GM12878 (cell line): ENCODE data around the gene CD2AP. TPM values are rescaled to one million over a fixed set of nuclear protein-coding genes. Genes with fewer than 3 reads are reported as not detected.

Experiments
- ATAC-seq: fragments of 200-7000 bp; cut with Tn5 transposase; 3 replicates; pipeline ENCODE4 v1.9.1; 2020; ENCODE audit warnings: mild to moderate bottlenecking, moderate library complexity
- BruUV-seq: library from RNA; stranded (reverse); fragments of 400-500 nt; replicated peaks from 2 replicates; lab custom pipeline; 2021; lab: Mats Ljungman, UMichigan
- CTCF ChIA-PET: fragments of 300-600 bp; sonication (Branson Sonifier 250); formaldehyde crosslinking; extraction: SDS; loops from one replicate; lab custom pipeline; 2021; ENCODE audit warnings: inconsistent platforms; lab: Yijun Ruan, JAX
- POLR2A ChIA-PET: fragments of 350-600 bp; formaldehyde crosslinking; extraction: SDS; loops from one replicate; lab custom pipeline; 2021; ENCODE audit warnings: inconsistent platforms; lab: Charles Lee
- RAD21 ChIA-PET: fragments of 300-600 bp; sonication (Branson Sonifier 250); formaldehyde crosslinking; loops from one replicate; lab custom pipeline; 2023; ENCODE audit warnings: antibody characterized with exemption; ENCODE audit not compliant: unreplicated experiment; lab: Charles Lee
- SMC1A ChIA-PET: fragments of 300-600 bp; sonication (Branson Sonifier 250); formaldehyde crosslinking; loops from one replicate; lab custom pipeline; 2023; ENCODE audit not compliant: unreplicated experiment, uncharacterized antibody; lab: Charles Lee
- DNase-seq: peaks from one replicate; pipeline ENCODE4 v3.0.0-alpha.2; 2011; ENCODE audit warnings: low read depth, low spot score
- FAIRE-seq: peaks from 3 replicates; lab custom pipeline; 2011; peaks lifted over from hg19 to GRCh38; lab: Jason Lieb, UNC
- H2AFZ ChIP-seq: 2 replicates; pipeline ENCODE4 v1.6.0; 2011; ENCODE audit warnings: low read depth, low read length, control low read depth; ENCODE audit not compliant: control insufficient read depth
- H3K27ac ChIP-seq: 2 replicates; pipeline ENCODE4 v1.5.1; 2011; ENCODE audit warnings: control low read depth; ENCODE audit not compliant: control insufficient read depth, insufficient read depth
- H3K27me3 ChIP-seq, 2 experiments: replicated peaks in 1 of 2; 2 replicates each; pipeline versions ENCODE4 v1.6.0 to v1.6.1; 2011; ENCODE audit warnings: low read length in 1 of 2; ENCODE audit not compliant: control insufficient read depth in 2 of 2, insufficient read depth in 2 of 2
- H3K36me3 ChIP-seq, 2 experiments: 2 replicates each; pipeline ENCODE4 v1.5.1; 2011; ENCODE audit warnings: low read length in 1 of 2; ENCODE audit not compliant: control insufficient read depth in 2 of 2, insufficient read depth in 2 of 2
- H3K4me1 ChIP-seq: 2 replicates; pipeline ENCODE4 v1.6.1; 2011; ENCODE audit warnings: mild to moderate bottlenecking, low read length, moderate library complexity, mixed read lengths; ENCODE audit not compliant: control insufficient read depth, insufficient read depth
- H3K4me2 ChIP-seq: 2 replicates; pipeline ENCODE4 v1.6.0; 2011; ENCODE audit warnings: control low read depth; ENCODE audit not compliant: control insufficient read depth, insufficient read depth
- H3K4me3 ChIP-seq: fragments of 200-600 bp; sonication (generic); 2 replicates; pipeline ENCODE4 v1.5.1; 2016
- H3K79me2 ChIP-seq: 2 replicates; pipeline ENCODE4 v1.6.0; 2011; ENCODE audit warnings: low read length; ENCODE audit not compliant: control insufficient read depth, insufficient read depth
- H3K9ac ChIP-seq: 2 replicates; pipeline ENCODE4 v1.8.0; 2011; ENCODE audit warnings: low read length, control low read depth, mixed read lengths; ENCODE audit not compliant: control insufficient read depth, insufficient read depth
- H3K9me3 ChIP-seq: replicated peaks from 3 replicates; pipeline ENCODE4 v1.5.1; 2011; ENCODE audit warnings: mild to moderate bottlenecking, low read length; ENCODE audit not compliant: control insufficient read depth, insufficient read depth
- H4K20me1 ChIP-seq: 2 replicates; pipeline ENCODE4 v1.6.0; 2011; ENCODE audit not compliant: control insufficient read depth, insufficient read depth
- ASH2L ChIP-seq: fragments of 300-600, 200-600 bp; sonication (generic); IDR thresholded peaks from 2 replicates; pipeline ENCODE4 v1.6.1; 2017; ENCODE audit warnings: low read depth, mild to moderate bottlenecking, borderline replicate concordance
- BMI1 ChIP-seq: fragments of 450-650 bp; IDR thresholded peaks from 2 replicates; pipeline ENCODE4 v1.6.1; 2016; ENCODE audit warnings: mild to moderate bottlenecking, moderate library complexity, borderline replicate concordance
- CBX3 ChIP-seq: fragments of 200-600 bp; sonication (generic); IDR thresholded peaks from 2 replicates; pipeline ENCODE4 v1.6.1; 2016; ENCODE audit warnings: low read depth, borderline replicate concordance
- CREB1 ChIP-seq: IDR thresholded peaks from 2 replicates; pipeline ENCODE4 v1.6.1; 2012; ENCODE audit warnings: low read depth, mild to moderate bottlenecking, inconsistent platforms
- ELK1 ChIP-seq: IDR thresholded peaks from 2 replicates; pipeline ENCODE4 v1.6.1; 2012; ENCODE audit warnings: low read depth, low read length, improper control_type of control experiment
- ESRRA ChIP-seq: IDR thresholded peaks from 2 replicates; pipeline ENCODE4 v1.6.1; 2012; ENCODE audit warnings: mild to moderate bottlenecking, low read length, improper control_type of control experiment
- GATAD2B ChIP-seq: fragments of 450-650 bp; conservative IDR thresholded peaks from 2 replicates; pipeline ENCODE4 v1.6.1; 2017; ENCODE audit warnings: low read depth, mild to moderate bottlenecking, moderate library complexity
- HDAC2 ChIP-seq: fragments of 200-600 bp; sonication (generic); IDR thresholded peaks from 2 replicates; pipeline ENCODE4 v1.6.1; 2017
- KDM1A ChIP-seq: fragments of 200-600 bp; sonication (generic); IDR thresholded peaks from 2 replicates; pipeline ENCODE4 v1.6.1; 2016; ENCODE audit warnings: borderline replicate concordance
- MEF2A ChIP-seq: IDR thresholded peaks from 2 replicates; pipeline ENCODE4 v1.6.1; 2011; ENCODE audit warnings: low read depth, mild to moderate bottlenecking, low read length, moderate library complexity; ENCODE audit not compliant: insufficient read depth
- MTA3 ChIP-seq: IDR thresholded peaks from 2 replicates; pipeline ENCODE4 v1.6.1; 2012; ENCODE audit warnings: low read length, inconsistent platforms, borderline replicate concordance
- NKRF ChIP-seq: fragments of 450-650 bp; conservative IDR thresholded peaks from 2 replicates; pipeline ENCODE4 v1.6.1; 2017; ENCODE audit warnings: mild to moderate bottlenecking, moderate library complexity
- NR2C1 ChIP-seq: fragments of 450-650 bp; IDR thresholded peaks from 2 replicates; pipeline ENCODE4 v1.6.1; 2017; ENCODE audit warnings: antibody characterized with exemption, mild to moderate bottlenecking, moderate library complexity
- NR2C2 ChIP-seq: IDR thresholded peaks from 2 replicates; pipeline ENCODE4 v1.6.1; 2011; ENCODE audit warnings: borderline replicate concordance, low read depth; ENCODE audit not compliant: control insufficient read depth, insufficient read length
- SMARCA5 ChIP-seq: fragments of 450-650 bp; IDR thresholded peaks from 2 replicates; pipeline ENCODE4 v1.6.1; 2017; ENCODE audit warnings: mild to moderate bottlenecking
- STAT1 ChIP-seq: fragments of 450-650 bp; conservative IDR thresholded peaks from 2 replicates; pipeline ENCODE4 v1.6.1; 2014; ENCODE audit warnings: antibody characterized with exemption, mild to moderate bottlenecking
- WRNIP1 ChIP-seq: IDR thresholded peaks from 2 replicates; pipeline ENCODE4 v1.6.1; 2011; ENCODE audit warnings: low read depth, low read length, improper control_type of control experiment, borderline replicate concordance
- ZBTB11 ChIP-seq: fragments of 450-650 bp; formaldehyde crosslinking; IDR thresholded peaks from 2 replicates; pipeline ENCODE4 v1.5.0; 2022; ENCODE audit warnings: mild to moderate bottlenecking, missing genetic modification characterization
- WGBS: methylation state at CpG from one replicate; pipeline ENCODE4 v1.1.6; 2016; ENCODE audit warnings: low lambda C conversion rate; ENCODE audit not compliant: insufficient replicate concordance, insufficient coverage; ENCODE audit errors: missing lambda C conversion rate; 5-methylcytosine and 5-hydroxymethylcytosine counted together
- in situ Hi-C: fragments of 300-500 bp; cut with MboI; formaldehyde crosslinking; loops from 9 replicates; pipeline ENCODE4 v1.14.3; 2018; ENCODE audit warnings: mixed read lengths
- intact Hi-C: fragments of 100-400 bp; cut with micrococcal nuclease; formaldehyde crosslinking; loops from one replicate; pipeline ENCODE4 v1.14.2; 2022; ENCODE audit not compliant: unreplicated experiment
- polyA plus RNA-seq, 11 experiments: library from polyadenylated mRNA; depleted of rRNA in 4 of 11; unstranded in 6 of 11; stranded (reverse) in 5 of 11; fragments of >200 nt; fragmentation: Nextera tagmentation in 4 of 11; fragmentation: Illumina TruSeq in 1 of 11; extraction: Ambion mirVana in 4 of 11; extraction: Trizol in 1 of 11; gene quantifications; 1 replicate in 1 of 11; 2 replicates in 10 of 11; pipeline versions ENCODE4 v1.2.1 to v1.2.3, GENCODE V29; 2011 to 2016; ENCODE audit warnings: inconsistent platforms in 2 of 11, missing spikeins in 2 of 11, low read depth in 1 of 11
- total RNA-seq, 4 experiments: library from RNA; depleted of rRNA in 3 of 4; stranded (reverse); fragments of >200 nt in 3 of 4; fragmentation: Illumina TruSeq in 1 of 4; extraction: Trizol in 1 of 4; gene quantifications; 2 replicates each; pipeline versions ENCODE4 v1.2.1 to v1.2.3, GENCODE V29; 2013 to 2021

Gene CD2AP
- total and polyA plus RNA-seq, 10 of the 15 experiments (the other 5 are each of a cell fraction or from before 2014, with no cell fraction given), result 5.4 to 46.6 (median 20.9) TPM

- Histone ChIP-seq H3K4me1 (no peaks in the 10 kb centered on the region), H3K36me3 (no peaks in the 10 kb centered on the region), H3K4me2 (no peak overlapping the region), H3K4me3 (no peak overlapping the region), H3K9me3 (peaks cover 8% of the 10 kb centered on the region), H2AFZ (no peak overlapping the region), H3K27ac (no peak overlapping the region), H3K9ac (no peak overlapping the region), H4K20me1 (no peaks in the 10 kb centered on the region), H3K79me2 (no peaks in the 10 kb centered on the region), H3K27me3 (no peaks in the 10 kb centered on the region)
- ChIA-PET RAD21 (no interaction called here), CTCF (no interaction called here), SMC1A (no interaction called here), POLR2A (no interaction called here)
- BruUV-seq, result no TSS peak
- no peak for TF ChIP-seq WRNIP1
- TF ChIP-seq MTA3, result no peak
- no peak for TF ChIP-seq GATAD2B
- TF ChIP-seq CBX3, result no peak
- no peak for TF ChIP-seq NKRF
- TF ChIP-seq CREB1, result no peak
- no peak for TF ChIP-seq SMARCA5
- TF ChIP-seq NR2C1, result no peak
- TF ChIP-seq ELK1, result no peak
- no peak for TF ChIP-seq STAT1
- TF ChIP-seq NR2C2, result no peak
- TF ChIP-seq KDM1A, result no peak
- TF ChIP-seq ESRRA, result no peak
- no peak for TF ChIP-seq ASH2L
- no peak for TF ChIP-seq HDAC2
- TF ChIP-seq BMI1, result no peak
- no peak for TF ChIP-seq MEF2A
- no peak for TF ChIP-seq ZBTB11
- intact Hi-C loops (no loop called here), in situ Hi-C loops (no loop called here)
- 19% methylated on average over 2 of the region's 2 CpGs for WGBS
- FAIRE-seq, result no peak
- ATAC-seq, result no peak
- no peak for DNase-seq
Measured at GRCh38 chr6:47428746-47429664, 48.6 kb upstream of the CD2AP start.
